VCaP (cell line): ENCODE data around the gene WDPCP.

ENCODE experiments used
- H3K27ac ChIP-seq: fragments of 450-650 bp; 2 replicates; pipeline ENCODE4 v1.5.1; 2017
- CTCF ChIP-seq: fragments of 450-650 bp; conservative IDR thresholded peaks from 2 replicates; pipeline ENCODE4 v1.5.1; 2017; ENCODE audit warnings: mild to moderate bottlenecking, moderate library complexity

WDPCP gene

GRCh38 chr2:63465633-63466032 is 122.6 kb downstream of the WDPCP start:
- no peak overlapping the region for H3K27ac ChIP-seq
- TF ChIP-seq CTCF: no peak

GRCh38 chr2:63463142-63463541 is 125.1 kb downstream of the WDPCP start:
- no peak overlapping the region for H3K27ac ChIP-seq
- TF ChIP-seq CTCF: no peak

GRCh38 chr2:63446658-63447057 is 141.6 kb downstream of the WDPCP start:
- no peak for TF ChIP-seq CTCF
- H3K27ac ChIP-seq: no peak overlapping the region

GRCh38 chr2:63444565-63445288 is 143.6 kb downstream of the WDPCP start:
- no peak for TF ChIP-seq CTCF
- no peak overlapping the region for H3K27ac ChIP-seq

- no peak overlapping the region for H3K27ac ChIP-seq
- no peak for TF ChIP-seq CTCF
Measured at GRCh38 chr2:63440612-63441011, 147.7 kb downstream of the WDPCP start.

- no peak for TF ChIP-seq CTCF
- no peak overlapping the region for H3K27ac ChIP-seq
Measured at GRCh38 chr2:63438181-63438580, 150.1 kb downstream of the WDPCP start.

GRCh38 chr2:63436488-63436887 is 151.8 kb downstream of the WDPCP start:
- H3K27ac ChIP-seq: no peak overlapping the region
- no peak for TF ChIP-seq CTCF
